NB4 (cell line): ENCODE measurements around the gene ZNF606.
A peak's percentile ranks its signal among the peaks of the same experiment; 100 is the strongest.
"Not testable (repeated sequence)": the region's sequence is repeated elsewhere in the genome, so short reads cannot be mapped to it uniquely, and the experiment has no call there.

Source experiments
- DNase-seq: peaks from one replicate; pipeline ENCODE4 v3.0.0; 2010; ENCODE audit warnings: low read depth
- H3K4me3 ChIP-seq: one replicate; pipeline ENCODE4 v1.5.1; 2011; ENCODE audit warnings: mild to moderate bottlenecking, low read depth, low read length, moderate library complexity
- MYC ChIP-seq: IDR thresholded peaks from 2 replicates; pipeline ENCODE4 v1.6.1; 2011; ENCODE audit warnings: low read depth, low read length
- POLR2A ChIP-seq: IDR thresholded peaks from 2 replicates; pipeline ENCODE4 v1.6.1; 2011; ENCODE audit warnings: mild to moderate bottlenecking; ENCODE audit not compliant: insufficient read length; ENCODE audit errors: extremely low read depth
- TF ChIP-seq, protein P1 (sequence below): IDR thresholded peaks from 2 replicates; pipeline ENCODE4 v1.6.1; 2011; ENCODE audit warnings: low read depth, low read length
- TF ChIP-seq, protein P2 (sequence below): IDR thresholded peaks from one replicate; pipeline ENCODE4 v1.5.1; 2012; ENCODE audit warnings: low read depth, low read length

ZNF606 gene

GRCh38 chr19:58009301-58009665, 6.7 kb upstream of the ZNF606 start:
- TF ChIP-seq, protein P1, sequence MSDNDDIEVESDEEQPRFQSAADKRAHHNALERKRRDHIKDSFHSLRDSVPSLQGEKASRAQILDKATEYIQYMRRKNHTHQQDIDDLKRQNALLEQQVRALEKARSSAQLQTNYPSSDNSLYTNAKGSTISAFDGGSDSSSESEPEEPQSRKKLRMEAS: no peak
- TF ChIP-seq, protein P2, sequence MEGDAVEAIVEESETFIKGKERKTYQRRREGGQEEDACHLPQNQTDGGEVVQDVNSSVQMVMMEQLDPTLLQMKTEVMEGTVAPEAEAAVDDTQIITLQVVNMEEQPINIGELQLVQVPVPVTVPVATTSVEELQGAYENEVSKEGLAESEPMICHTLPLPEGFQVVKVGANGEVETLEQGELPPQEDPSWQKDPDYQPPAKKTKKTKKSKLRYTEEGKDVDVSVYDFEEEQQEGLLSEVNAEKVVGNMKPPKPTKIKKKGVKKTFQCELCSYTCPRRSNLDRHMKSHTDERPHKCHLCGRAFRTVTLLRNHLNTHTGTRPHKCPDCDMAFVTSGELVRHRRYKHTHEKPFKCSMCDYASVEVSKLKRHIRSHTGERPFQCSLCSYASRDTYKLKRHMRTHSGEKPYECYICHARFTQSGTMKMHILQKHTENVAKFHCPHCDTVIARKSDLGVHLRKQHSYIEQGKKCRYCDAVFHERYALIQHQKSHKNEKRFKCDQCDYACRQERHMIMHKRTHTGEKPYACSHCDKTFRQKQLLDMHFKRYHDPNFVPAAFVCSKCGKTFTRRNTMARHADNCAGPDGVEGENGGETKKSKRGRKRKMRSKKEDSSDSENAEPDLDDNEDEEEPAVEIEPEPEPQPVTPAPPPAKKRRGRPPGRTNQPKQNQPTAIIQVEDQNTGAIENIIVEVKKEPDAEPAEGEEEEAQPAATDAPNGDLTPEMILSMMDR: no peak
- TF ChIP-seq POLR2A: no peak
- no peak for TF ChIP-seq MYC
- H3K4me3 ChIP-seq: no peak overlapping the region
- DNase-seq: no peak

DNA sequence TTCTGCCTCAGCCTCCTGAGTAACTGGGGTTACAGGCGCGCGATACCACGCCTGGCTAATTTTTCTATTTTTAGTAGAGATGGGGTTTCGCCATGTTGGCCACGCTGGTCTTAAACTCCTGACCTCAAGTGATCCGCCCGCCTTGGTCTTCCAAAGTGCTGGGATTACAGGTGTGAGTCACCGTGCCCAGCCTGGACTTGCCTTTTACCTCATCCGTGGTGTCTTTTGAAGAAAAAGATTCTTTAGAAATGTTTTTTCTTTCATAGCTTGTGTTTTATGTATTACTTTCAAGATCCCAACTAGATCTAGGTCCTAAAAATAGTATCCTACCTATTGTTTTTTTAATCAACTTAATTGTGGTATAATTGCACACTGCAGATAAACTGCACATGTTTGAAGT, 6.3 kb upstream of the ZNF606 start:
- not testable (repeated sequence) for DNase-seq, H3K4me3 ChIP-seq

- H3K4me3 ChIP-seq: no peak overlapping the region
- DNase-seq: peak; percentile 16
- TF ChIP-seq, protein P2: no peak
- no peak for TF ChIP-seq POLR2A
- TF ChIP-seq MYC: no peak
- TF ChIP-seq, protein P1: no peak
These were observed 4.7 kb upstream of the ZNF606 start for GRCh38 chr19:58007285-58007684.

- DNase-seq: no peak
- TF ChIP-seq, protein P2: no peak
- TF ChIP-seq, protein P1: no peak
- no peak for TF ChIP-seq POLR2A
- no peak for TF ChIP-seq MYC
- H3K4me3 ChIP-seq: peak overlapping the region; percentile 21
These were observed 681 bp upstream of the ZNF606 start for GRCh38 chr19:58003174-58003828.

- DNase-seq: no peak
- H3K4me3 ChIP-seq: peak overlapping the region; percentile 44
- TF ChIP-seq, protein P1: no peak
- TF ChIP-seq POLR2A (no peak), MYC (no peak)
- TF ChIP-seq, protein P2: no peak
These were observed 688 bp downstream of the ZNF606 start for GRCh38 chr19:58001895-58002369.

GRCh38 chr19:58000677-58001076, 1.9 kb downstream of the ZNF606 start:
- no peak overlapping the region for H3K4me3 ChIP-seq
- TF ChIP-seq, protein P1: no peak
- no peak for TF ChIP-seq MYC
- TF ChIP-seq POLR2A: no peak
- TF ChIP-seq, protein P2: no peak

More at GRCh38 chr19:58000677-58001076, 1.9 kb downstream of the ZNF606 start:
- no peak for DNase-seq
